Lower leg skin (tissue), 4 donors: ENCODE measurements around the gene STK33. TPM values are rescaled to one million over a fixed set of nuclear protein-coding genes. Genes with fewer than 3 reads are reported as not detected.
"Not testable (repeated sequence)": the region's sequence is repeated elsewhere in the genome, so short reads cannot be mapped to it uniquely, and the experiment has no call there.

ENCODE experiments used
- DNase-seq, 2 donors: peaks; one replicate each; pipeline ENCODE4 v3.0.0-alpha.2; 2019; ENCODE audit warnings: low spot score in 2 of 2
- H3K4me3 ChIP-seq: fragments of 200-600 bp; sonication (generic); 2 replicates; pipeline ENCODE4 v1.5.1; 2017; ENCODE audit warnings: mild to moderate bottlenecking, low read depth; ENCODE audit not compliant: poor library complexity, severe bottlenecking
- POLR2A ChIP-seq, 2 donors: fragments of 450-650 bp; IDR thresholded peaks; one replicate each; pipeline ENCODE4 v1.6.1; 2016 to 2017; ENCODE audit warnings: antibody characterized with exemption in 2 of 2, mild to moderate bottlenecking in 1 of 2, moderate library complexity in 1 of 2
- WGBS, 2 donors: methylation state at CpG; one replicate each; pipeline ENCODE4 v1.1.5; 2018; 5-methylcytosine and 5-hydroxymethylcytosine counted together
- intact Hi-C: fragments of 100-400 bp; cut with DNase I; formaldehyde crosslinking; loops from one replicate; pipeline ENCODE4 v1.15.0; 2023; ENCODE audit warnings: low total_unique reads
- total RNA-seq, 4 donors: library from RNA; depleted of rRNA; stranded (reverse); fragments of >200 nt; gene quantifications; one replicate each; pipeline ENCODE4 v1.1.0, GENCODE V29; 2016
- TF ChIP-seq, protein P1 (sequence below), 3 donors: fragments of 450-650 bp; IDR thresholded peaks; one replicate each; pipeline ENCODE4 v1.5.1; 2016; ENCODE audit warnings: antibody characterized with exemption in 3 of 3, mild to moderate bottlenecking in 3 of 3, moderate library complexity in 2 of 3

Gene STK33
- total RNA-seq, 4 donors from 2014 or later = 0.23 to 6.5 (median 0.29) TPM; not detected in 1

- TF ChIP-seq, protein P1, sequence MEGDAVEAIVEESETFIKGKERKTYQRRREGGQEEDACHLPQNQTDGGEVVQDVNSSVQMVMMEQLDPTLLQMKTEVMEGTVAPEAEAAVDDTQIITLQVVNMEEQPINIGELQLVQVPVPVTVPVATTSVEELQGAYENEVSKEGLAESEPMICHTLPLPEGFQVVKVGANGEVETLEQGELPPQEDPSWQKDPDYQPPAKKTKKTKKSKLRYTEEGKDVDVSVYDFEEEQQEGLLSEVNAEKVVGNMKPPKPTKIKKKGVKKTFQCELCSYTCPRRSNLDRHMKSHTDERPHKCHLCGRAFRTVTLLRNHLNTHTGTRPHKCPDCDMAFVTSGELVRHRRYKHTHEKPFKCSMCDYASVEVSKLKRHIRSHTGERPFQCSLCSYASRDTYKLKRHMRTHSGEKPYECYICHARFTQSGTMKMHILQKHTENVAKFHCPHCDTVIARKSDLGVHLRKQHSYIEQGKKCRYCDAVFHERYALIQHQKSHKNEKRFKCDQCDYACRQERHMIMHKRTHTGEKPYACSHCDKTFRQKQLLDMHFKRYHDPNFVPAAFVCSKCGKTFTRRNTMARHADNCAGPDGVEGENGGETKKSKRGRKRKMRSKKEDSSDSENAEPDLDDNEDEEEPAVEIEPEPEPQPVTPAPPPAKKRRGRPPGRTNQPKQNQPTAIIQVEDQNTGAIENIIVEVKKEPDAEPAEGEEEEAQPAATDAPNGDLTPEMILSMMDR (IDR thresholded peaks at IDR 0.05) = no peak
- TF ChIP-seq POLR2A (IDR thresholded peaks at IDR 0.05) = no peak
- WGBS, 2 donors = 92 to 95% methylated on average over 2 of the region's 2 CpGs
- intact Hi-C loops = no loop called here
- H3K4me3 ChIP-seq = no peak overlapping the region
- DNase-seq = no peak
Measured at GRCh38 chr11:8477151-8477550, 116.9 kb downstream of the STK33 start.

GRCh38 chr11:8467806-8468205 lies 126.2 kb downstream of the STK33 start:
- 87 to 93% methylated on average over 5 of the region's 5 CpGs for WGBS, 2 donors
- H3K4me3 ChIP-seq, DNase-seq, intact Hi-C loops: not testable (repeated sequence)

DNA sequence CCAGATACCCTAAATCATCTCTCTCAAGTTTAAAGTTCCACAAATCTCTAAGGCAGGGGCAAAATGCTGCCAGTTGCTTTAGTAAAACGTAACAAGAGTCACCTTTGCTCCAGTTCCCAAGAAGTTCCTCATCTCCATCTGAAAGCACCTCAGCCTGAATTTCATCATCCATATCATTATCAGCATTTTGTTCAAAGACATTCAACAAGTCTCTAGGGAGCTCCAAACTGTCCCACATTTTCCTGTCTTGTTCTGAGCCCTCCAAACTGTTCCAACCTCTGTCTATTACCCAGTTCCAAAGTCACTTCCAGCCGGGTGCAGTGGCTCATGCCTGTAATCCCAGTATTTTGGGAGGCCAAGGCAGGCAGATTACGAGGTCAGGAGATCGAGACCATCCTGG lies 126.7 kb downstream of the STK33 start:
- intact Hi-C loops, DNase-seq, H3K4me3 ChIP-seq: not testable (repeated sequence)
- 81 to 84% methylated on average over 4 of the region's 4 CpGs for WGBS, 2 donors

DNA sequence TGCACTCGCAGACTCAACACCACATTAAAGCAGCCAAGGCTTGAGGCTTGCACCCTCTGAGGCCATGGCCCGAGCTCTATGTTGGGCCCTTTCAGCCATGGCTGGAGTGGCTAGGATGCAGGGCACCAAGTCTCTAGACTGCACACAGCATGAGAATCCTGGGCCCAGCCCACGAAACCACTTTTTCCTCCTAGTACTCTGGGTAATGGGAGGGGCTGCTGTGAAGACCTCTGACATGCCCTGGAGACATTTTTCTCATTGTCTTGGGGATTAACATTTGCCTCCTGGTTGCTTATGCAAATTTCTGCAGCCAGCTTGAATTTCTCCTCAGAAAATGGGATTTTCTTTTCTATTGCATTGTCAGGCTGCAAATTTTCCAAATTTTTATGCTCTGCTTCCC lies 127.1 kb downstream of the STK33 start:
- H3K4me3 ChIP-seq, intact Hi-C loops, DNase-seq: not testable (repeated sequence)
- WGBS, 2 donors = 83 to 89% methylated on average over 3 of the region's 3 CpGs

DNA sequence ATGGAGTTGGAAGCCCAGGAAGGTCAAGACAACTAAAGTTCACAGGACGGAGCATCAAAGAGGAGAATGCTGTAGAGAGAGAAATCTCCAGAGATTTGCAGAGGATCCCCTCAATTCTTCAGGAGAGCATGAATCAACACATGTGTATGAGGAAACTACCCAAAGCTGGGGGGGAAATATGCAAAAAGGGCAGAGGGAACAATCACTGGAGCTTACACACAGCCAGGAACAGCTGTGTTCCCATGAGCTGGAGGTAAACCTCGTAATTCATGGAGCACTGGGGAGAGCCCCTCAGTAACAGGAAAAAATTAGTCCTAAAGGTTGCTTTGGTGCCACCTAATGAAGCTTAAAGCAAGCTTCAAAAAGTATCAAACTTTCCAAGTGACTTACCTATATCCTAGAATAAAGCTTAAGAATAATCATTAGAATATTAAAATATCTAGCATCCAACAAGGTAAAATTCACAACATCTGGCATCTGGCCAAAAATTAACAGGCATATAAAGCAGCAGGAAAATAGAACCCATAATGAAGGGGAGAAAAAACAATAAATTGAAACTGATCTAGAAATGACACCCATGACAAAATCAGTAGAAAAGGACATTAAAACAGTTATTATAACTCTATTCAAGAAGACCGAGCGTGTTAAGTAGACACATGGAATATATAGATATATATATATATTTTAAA lies 134.2 kb downstream of the STK33 start:
- intact Hi-C loops = no loop called here
- 88 to 90% methylated on average over 4 of the region's 4 CpGs for WGBS, 2 donors
- DNase-seq = no peak
- TF ChIP-seq, protein P1 (IDR thresholded peaks at IDR 0.05) = no peak
- no peak for TF ChIP-seq POLR2A (IDR thresholded peaks at IDR 0.05)
- no peak overlapping the region for H3K4me3 ChIP-seq

GRCh38 chr11:8442301-8442700 lies 151.7 kb downstream of the STK33 start:
- 54 to 61% methylated on average over 4 of the region's 4 CpGs for WGBS, 2 donors
- no peak overlapping the region for H3K4me3 ChIP-seq
- TF ChIP-seq, protein P1 (IDR thresholded peaks at IDR 0.05) = no peak
- TF ChIP-seq POLR2A (IDR thresholded peaks at IDR 0.05) = no peak
- intact Hi-C loops = no loop called here
- DNase-seq = no peak

DNA sequence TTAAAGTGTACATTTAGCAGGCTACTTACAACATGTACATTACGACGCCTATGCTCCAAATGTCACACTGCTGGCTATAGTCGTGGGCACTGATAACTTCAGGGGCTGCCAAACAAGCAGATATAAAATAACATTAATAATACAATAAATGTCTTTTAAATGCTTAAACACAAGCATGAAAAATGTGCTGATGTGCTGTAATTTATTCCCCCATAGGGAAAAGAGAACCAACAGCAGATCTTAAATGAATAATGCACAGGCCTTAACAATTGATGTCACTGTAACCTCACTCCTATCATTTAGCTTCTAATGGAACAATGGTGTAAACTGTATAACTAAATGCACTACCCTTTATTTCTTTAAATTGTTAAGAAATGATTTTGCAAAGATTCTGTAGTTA lies 153.4 kb downstream of the STK33 start:
- intact Hi-C loops = no loop called here
- WGBS, 2 donors = 87 to 88% methylated on average over 3 of the region's 3 CpGs
- no peak overlapping the region for H3K4me3 ChIP-seq
- DNase-seq = no peak
- no peak for TF ChIP-seq POLR2A (IDR thresholded peaks at IDR 0.05)
- TF ChIP-seq, protein P1 (IDR thresholded peaks at IDR 0.05) = no peak
